ENCODE data around the gene KSR1.
"Not testable (repeated sequence)": the region's sequence is repeated elsewhere in the genome, so short reads cannot be mapped to it uniquely, and the experiment has no call there.

The KSR1 gene

DNA sequence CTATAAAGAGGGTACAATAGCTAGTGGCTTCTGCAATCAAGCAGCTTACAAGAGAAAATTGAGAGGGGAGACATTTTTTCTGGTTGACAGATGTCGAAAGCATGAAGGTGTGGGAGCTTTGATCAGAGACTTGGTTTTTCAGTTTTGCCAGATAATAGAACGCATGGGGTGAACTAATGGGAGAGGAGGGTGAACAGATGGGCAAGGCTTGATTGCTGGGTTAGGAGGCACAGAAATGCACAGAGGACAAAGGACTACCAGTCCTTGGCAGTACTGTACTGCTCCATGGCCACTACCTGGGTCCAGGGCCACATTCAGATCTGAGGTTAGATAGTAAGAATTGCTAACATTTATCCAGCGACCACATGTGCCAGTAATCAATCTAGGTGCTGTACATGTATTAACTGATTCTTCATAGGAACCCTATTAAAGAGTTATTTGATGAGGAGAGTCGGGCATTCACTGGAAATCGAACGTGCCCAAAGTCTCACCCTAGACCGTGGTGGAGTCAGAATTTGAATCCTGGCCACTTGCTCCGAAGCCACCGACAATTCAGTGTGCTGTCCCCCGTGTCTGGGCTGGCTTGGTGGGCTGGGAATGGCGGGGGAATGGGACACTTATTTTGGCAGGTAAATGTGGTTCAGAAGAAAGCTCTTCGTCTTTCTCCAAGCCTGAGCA is 873 bp upstream of the KSR1 start:
- DNase-seq (ENCODE audit: low spot score): no peak

DNA sequence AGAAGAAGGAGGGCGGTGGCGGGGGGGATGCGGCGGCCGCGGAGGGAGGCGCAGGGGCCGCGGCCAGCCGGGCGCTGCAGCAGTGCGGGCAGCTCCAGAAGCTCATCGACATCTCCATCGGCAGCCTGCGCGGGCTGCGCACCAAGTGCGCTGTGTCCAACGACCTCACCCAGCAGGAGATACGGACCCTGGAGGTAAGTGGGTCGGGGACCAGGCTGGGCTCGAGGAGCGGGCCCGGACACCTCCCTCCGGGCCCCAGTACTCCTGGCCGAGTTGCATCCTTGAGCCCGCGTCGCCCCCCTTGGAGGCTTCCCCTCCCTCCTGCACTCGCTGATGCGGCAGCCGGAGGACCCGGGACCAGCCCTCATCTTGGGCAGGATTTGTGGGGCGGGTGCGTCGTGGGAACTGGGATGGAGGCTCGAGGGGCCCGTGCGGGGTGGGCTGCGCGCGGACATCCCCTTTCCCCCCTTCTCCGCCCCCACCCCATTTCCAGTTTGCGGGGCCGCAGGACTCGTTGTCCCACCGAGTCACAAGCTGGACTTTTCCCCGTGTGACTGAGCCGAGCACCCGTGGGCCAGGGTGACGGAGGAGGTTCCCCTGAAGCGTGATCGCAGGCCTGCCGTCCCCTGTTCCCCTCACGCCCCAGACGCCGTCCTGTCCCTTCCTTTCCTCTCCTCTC is 572 bp downstream of the KSR1 start:
- no peak for DNase-seq (ENCODE audit: low spot score)

- no peak for DNase-seq (ENCODE audit: low spot score)
Measured at GRCh38 chr17:27457360-27457715, 1.1 kb downstream of the KSR1 start.

GRCh38 chr17:27457731-27458523 is 1.7 kb downstream of the KSR1 start:
- DNase-seq (ENCODE audit: low spot score): no peak

DNA sequence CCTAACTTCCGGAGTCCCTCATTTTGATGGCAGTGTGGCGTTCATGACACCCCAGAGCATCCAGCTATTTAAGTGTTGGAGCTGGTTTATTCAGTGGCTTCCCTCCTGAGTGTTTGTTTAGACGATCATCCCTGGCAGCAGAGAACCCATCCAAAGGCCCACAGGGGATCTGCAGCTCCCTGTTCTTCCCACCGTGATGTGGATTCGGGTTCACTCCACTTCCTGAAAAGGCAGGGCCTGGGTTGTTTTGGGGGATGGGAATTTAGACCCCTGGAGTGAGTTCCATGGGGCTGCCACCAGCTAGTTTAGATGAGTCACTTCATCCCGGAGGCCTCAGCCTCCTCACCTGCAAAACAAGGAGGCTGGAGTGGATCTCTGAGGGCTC is 2.3 kb downstream of the KSR1 start:
- DNase-seq (ENCODE audit: low spot score): no peak

- no peak for DNase-seq (ENCODE audit: low spot score)
Measured at GRCh38 chr17:27459433-27459832, 3.2 kb downstream of the KSR1 start.

DNA sequence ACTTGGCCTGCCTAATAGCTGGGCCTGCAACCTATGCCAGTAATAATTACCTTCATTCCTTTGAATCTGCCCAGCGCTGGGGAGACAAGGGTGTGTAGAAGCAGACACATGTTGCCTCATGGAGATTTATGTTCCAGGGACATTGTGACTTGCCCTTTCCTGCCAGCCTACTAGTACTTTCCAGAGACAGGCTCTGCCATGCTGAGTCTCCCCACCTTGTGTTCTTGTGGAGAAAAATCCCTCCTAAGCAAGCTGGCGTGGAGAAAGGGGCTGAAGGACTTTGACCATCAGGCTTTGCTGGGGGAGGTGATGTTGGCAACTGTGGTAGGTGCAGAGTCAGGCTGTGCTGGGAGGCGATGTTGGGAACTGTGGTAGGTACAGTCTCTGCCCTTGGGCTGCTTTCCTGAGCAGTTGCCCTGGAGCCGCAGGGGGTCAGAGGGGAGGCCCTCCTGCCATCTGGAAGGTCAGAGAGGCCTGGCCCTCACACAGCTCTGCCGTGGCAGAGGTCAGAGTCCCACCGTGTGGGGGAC is 4.0 kb downstream of the KSR1 start:
- DNase-seq (ENCODE audit: low spot score): no peak

DNA sequence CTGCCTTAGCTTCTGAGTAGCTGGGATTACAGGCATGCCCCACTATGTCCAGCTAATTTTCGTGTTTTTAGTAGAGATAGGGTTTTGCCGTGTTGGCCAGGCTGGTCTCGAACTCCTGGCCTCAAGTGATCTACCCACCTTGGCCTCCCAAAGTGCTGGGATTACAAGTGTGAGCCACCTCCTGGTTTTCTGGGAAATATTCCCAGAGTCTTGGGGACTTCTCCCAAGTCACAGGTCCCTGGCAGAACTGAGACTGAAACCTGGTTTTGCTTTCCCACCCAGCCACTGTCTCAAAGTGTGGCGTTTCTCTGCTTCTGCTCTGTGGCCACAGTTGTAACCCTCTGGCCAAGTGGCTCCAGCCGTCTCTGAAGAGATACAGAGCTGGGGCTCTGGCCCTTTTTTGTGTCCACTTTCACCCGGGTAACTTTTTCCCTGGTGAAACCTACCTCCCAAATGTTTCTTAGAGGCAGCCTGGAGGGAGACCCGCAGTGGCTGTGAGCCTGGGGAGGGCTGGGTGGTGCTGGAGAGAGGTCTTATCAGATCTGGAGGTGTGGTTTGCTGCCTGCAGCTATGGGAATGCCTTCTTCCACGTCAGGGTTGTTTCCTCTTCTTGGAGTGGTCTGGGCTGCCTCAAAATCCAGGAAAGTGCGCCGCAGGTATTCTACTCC is 5.1 kb downstream of the KSR1 start:
- no peak for DNase-seq (ENCODE audit: low spot score)

DNA sequence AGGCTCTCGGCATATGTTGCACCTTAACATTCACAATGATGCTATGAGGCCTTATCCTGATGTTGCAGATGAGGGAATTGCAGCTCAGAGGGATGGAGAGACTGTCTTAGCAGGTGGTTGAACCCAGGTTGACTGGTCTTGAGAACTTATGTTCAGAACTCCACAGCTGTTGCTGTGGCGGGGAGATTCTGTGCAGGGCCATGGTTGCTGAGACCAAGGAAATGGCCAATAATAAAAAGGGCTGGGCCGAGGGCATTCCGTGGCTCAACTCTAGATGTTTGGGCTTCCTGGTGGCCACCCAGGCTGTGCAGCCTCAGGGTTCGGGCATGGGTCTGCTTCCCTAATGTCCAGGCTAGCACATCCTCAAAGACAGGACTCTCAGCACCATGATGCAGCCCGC is 5.9 kb downstream of the KSR1 start:
- no peak for DNase-seq (ENCODE audit: low spot score)

DNA sequence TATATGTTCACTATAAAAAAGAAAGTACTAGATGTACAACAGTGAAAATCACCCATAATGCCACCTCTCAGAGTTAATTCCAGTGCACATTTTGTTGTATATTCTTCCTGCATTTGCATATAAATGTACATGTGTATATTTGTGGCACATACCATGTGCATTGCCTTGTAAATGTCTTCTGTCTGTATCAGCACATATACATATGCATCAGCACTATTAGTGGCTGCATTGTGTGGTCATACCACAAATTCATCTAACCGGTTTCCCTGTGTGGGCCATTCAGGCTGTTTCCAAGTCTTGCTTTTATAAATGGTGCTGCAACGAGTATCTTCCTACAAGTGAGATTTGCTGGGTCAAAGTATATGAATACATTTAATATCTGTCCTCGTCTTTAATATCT is 6.5 kb downstream of the KSR1 start:
- DNase-seq (ENCODE audit: low spot score): no peak

GRCh38 chr17:27463235-27463677 is 7.0 kb downstream of the KSR1 start:
- DNase-seq (ENCODE audit: low spot score): no peak

- DNase-seq (ENCODE audit: low spot score): not testable (repeated sequence)
Measured at GRCh38 chr17:27464019-27464418, 7.8 kb downstream of the KSR1 start.

DNA sequence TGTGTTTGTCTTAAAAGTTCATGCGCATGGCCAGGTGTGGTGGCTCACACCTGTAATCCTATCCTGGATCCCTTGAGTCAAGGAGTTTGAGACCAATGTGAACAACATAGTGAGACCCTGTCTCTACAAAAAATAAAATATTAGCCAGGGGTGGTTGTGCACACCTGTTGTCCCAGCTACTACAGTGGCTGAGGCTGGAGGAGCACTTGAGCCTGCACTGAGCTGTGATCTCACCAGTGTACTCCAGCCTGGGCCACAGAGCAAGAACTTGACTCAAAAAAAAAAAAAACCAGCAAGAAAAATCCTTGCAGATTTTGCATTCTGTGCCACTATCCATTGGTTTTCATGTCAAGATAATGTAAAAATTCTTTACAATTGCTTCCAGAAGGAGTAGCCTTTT is 8.2 kb downstream of the KSR1 start:
- DNase-seq (ENCODE audit: low spot score): no peak

DNA sequence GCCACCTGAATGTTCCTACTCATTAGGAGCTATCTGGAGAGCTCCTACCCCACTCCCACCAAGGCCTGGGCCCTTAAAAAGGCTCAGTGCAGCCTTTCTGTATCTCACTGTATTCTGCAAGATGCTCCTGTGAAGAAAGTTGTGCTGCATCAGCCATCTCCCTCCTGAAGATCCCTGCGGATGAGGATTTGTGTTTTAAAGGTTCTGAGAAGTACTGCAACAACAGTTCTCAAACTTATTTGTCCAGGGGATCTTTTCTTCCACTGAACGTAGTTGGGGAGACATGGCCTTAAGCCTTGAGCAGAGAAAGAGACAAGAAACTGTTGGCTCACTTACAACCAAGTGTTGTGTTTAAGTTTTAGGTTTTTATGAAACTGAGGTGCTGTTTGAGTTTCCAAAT is 9.6 kb downstream of the KSR1 start:
- DNase-seq (ENCODE audit: low spot score): not testable (repeated sequence)

DNA sequence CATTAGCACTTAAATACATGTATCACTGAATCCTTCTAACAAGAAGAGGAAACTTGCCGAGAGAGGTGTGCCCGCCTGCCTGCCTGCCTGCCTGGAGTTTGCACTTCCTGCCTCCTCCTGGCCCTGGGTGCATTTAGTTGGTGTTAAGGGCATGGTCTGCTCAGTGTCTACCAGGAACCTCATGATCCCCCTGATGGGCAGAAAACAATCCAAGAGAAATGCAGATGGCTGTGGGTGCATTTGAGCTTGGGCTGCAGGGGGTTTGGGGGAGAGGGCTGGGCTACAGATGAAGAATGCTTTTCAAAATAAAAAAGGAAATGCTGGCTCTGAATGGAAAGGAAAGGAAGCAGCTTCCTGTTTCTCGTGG is 10.1 kb downstream of the KSR1 start:
- no peak for DNase-seq (ENCODE audit: low spot score)

DNA sequence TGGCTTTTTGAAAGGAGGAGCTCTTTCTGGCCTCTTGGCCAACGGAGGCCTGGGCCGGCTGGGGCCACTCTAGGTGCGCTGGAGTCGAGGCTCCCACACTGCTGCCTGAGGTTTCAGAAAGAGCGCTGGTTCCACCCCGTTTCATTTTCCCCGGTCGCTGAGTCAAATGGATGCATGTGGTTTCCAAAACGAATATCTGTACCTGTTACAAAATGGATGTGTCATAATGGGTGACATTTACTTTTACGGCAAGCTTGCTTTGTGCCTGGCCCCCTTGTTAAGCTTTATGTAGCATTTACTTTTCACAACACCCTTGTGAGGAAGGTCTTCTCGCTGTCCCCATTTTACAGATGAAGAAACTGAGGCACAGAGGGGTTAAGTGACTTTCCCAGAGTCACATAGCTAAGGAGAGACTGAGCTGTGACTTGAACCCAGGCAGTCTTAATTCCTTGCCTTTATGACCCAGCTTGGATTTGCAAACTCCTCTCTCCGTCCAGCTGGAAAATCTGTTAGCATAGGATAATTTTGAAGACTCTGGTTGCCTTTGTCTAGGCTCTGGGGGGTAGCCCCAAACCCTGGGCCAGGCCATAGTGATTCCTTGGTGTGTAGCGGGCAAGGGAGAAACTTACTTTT is 10.6 kb downstream of the KSR1 start:
- DNase-seq (ENCODE audit: low spot score): no peak

DNA sequence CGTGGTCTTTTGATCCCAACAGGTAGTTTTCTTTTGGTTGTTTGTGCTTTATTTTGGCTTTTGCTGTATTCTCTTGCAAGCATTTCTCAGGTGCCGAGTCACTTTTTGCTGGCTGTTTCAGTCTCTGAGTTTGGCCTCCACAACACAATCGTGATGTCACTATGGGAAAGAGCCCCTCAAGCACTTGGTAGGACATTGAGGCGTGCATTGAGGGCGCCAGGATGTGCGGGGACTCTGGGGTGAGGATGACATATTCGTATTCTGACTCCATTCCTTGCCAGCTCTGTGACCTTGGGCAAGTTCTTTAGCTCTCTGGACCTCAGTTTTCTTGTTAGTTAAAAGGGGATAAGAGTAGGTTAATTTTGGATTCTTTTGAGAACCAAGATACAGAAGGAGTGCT is 13.0 kb downstream of the KSR1 start:
- DNase-seq (ENCODE audit: low spot score): no peak

- DNase-seq (ENCODE audit: low spot score): no peak
Measured at GRCh38 chr17:27471321-27472269, 15.3 kb downstream of the KSR1 start.

DNA sequence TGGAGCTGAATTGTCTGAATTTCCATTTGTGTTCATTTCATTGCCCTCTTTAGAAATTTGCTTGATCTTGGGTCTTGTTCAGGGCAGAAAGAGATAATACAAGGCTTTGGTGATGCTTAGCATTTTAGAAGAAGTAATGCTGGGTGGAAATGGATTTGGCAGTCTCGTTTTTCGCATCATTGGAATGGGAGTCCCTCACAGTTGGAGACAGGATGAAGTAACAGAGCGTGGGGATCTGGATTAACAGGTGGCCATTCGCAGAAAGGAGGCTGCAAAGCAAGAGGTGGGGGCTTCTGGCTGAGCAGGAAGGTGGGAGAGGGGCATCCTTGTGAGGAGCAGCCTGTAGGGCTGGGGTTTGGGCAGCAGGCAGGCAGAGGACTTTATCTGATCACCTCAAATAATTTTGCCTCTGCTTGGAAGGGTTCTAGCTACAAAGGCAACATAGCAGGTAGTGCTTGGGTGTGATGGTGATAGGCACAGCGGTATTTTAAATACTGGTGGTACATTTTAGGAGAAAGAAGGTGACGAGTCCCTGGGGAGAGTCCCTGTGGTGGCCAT is 17.0 kb downstream of the KSR1 start:
- no peak for DNase-seq (ENCODE audit: low spot score)

Measured in putamen (tissue), 1 donor.